HepG2 (cell line): ENCODE measurements around the gene IVD. TPM values are rescaled to one million over a fixed set of nuclear protein-coding genes. Genes with fewer than 3 reads are reported as not detected.
A peak's percentile ranks its signal among the peaks of the same experiment; 100 is the strongest.

Source experiments
- ATAC-seq: fragments of 200-7000 bp; cut with Tn5 transposase; 3 replicates; pipeline ENCODE4 v1.9.1; 2020; ENCODE audit warnings: mild to moderate bottlenecking, moderate library complexity
- BruUV-seq: library from RNA; stranded (reverse); fragments of 400-500 nt; replicated peaks from 2 replicates; lab custom pipeline; 2021; lab: Mats Ljungman, UMichigan
- CTCF ChIA-PET: fragments of 300-600 bp; formaldehyde crosslinking; extraction: SDS; loops from one replicate; lab custom pipeline; 2021; ENCODE audit warnings: low total read pairs, inconsistent platforms, low intra/inter-chr PET ratio; lab: Yijun Ruan, JAX
- POLR2A ChIA-PET: fragments of 350-600 bp; sonication (Branson Sonifier 250); formaldehyde crosslinking; loops from one replicate; lab custom pipeline; 2020; ENCODE audit warnings: antibody characterized with exemption, inconsistent platforms; lab: Yijun Ruan, JAX
- DNase-seq: peaks from one replicate; pipeline ENCODE4 v3.0.0-alpha.2; 2015; ENCODE audit warnings: low spot score
- FAIRE-seq: peaks from 3 replicates; lab custom pipeline; 2011; peaks lifted over from hg19 to GRCh38; lab: Jason Lieb, UNC
- H2AFZ ChIP-seq: one replicate; pipeline ENCODE4 v1.6.1; 2011; ENCODE audit warnings: low read length, inconsistent platforms
- H3K27ac ChIP-seq: fragments of 300-600 bp; 3 replicates; pipeline ENCODE4 v1.8.0; 2011; ENCODE audit warnings: mixed run types, mild to moderate bottlenecking, mixed read lengths, low read length, inconsistent platforms; ENCODE audit not compliant: insufficient read depth; ENCODE audit errors: extremely low read length
- H3K27me3 ChIP-seq, 2 experiments: fragments of 200-600 bp in 1 of 2; 2 replicates in 1 of 2; 3 replicates in 1 of 2; pipeline versions ENCODE4 v1.6.0 to v1.8.0; 2011; ENCODE audit warnings: low read length in 2 of 2, mild to moderate bottlenecking in 2 of 2, moderate library complexity in 2 of 2, inconsistent platforms in 1 of 2; ENCODE audit not compliant: insufficient read depth in 2 of 2, control insufficient read depth in 1 of 2
- H3K36me3 ChIP-seq, 2 experiments: fragments of 200-600 bp in 1 of 2; replicated peaks in 1 of 2; 2 replicates in 1 of 2; 3 replicates in 1 of 2; pipeline versions ENCODE4 v1.5.1 to v1.8.0; 2011; ENCODE audit warnings: low read length in 2 of 2, inconsistent platforms in 1 of 2; ENCODE audit not compliant: insufficient read depth in 2 of 2, control insufficient read depth in 1 of 2
- H3K4me1 ChIP-seq: 2 replicates; pipeline ENCODE4 v1.5.1; 2012; ENCODE audit warnings: low read length, inconsistent platforms; ENCODE audit not compliant: insufficient read depth
- H3K4me2 ChIP-seq: 2 replicates; pipeline ENCODE4 v1.6.0; 2011; ENCODE audit warnings: low read depth, low read length, inconsistent platforms
- H3K4me3 ChIP-seq, 3 experiments: fragments of 200-600 bp in 1 of 3; sonication (generic), shearing (Covaris generic) in 1 of 3; replicated peaks in 1 of 3; 2 replicates each; pipeline ENCODE4 v1.5.1; 2011 to 2016; ENCODE audit warnings: low read length in 3 of 3, inconsistent platforms in 2 of 3, low read depth in 2 of 3, mild to moderate bottlenecking in 2 of 3, control low read depth in 1 of 3, mixed read lengths in 1 of 3; ENCODE audit not compliant: insufficient read depth in 1 of 3
- H3K79me2 ChIP-seq: one replicate; pipeline ENCODE4 v1.6.1; 2011; ENCODE audit warnings: low read length, inconsistent platforms; ENCODE audit not compliant: insufficient read depth
- H3K9ac ChIP-seq: 2 replicates; pipeline ENCODE4 v1.6.0; 2011; ENCODE audit warnings: mild to moderate bottlenecking, low read depth, low read length, inconsistent platforms; ENCODE audit not compliant: insufficient read depth
- H3K9me3 ChIP-seq: 2 replicates; pipeline ENCODE4 v1.5.1; 2012; ENCODE audit warnings: mild to moderate bottlenecking, low read length
- H4K20me1 ChIP-seq: 2 replicates; pipeline ENCODE4 v1.6.0; 2011; ENCODE audit warnings: inconsistent platforms, mild to moderate bottlenecking, low read length, moderate library complexity; ENCODE audit not compliant: insufficient read depth
- ARNT2 ChIP-seq: sonication (generic); formaldehyde crosslinking; IDR thresholded peaks from 2 replicates; pipeline ENCODE4 v1.8.0; 2022; ENCODE audit warnings: mild to moderate bottlenecking, low read depth, missing genetic modification reagents, moderate library complexity
- ELF1 ChIP-seq: sonication (generic); formaldehyde crosslinking; IDR thresholded peaks from 2 replicates; pipeline ENCODE4 v1.4.0; 2020; ENCODE audit warnings: missing genetic modification reagents
- FOXP4 ChIP-seq: sonication (generic); formaldehyde crosslinking; IDR thresholded peaks from 2 replicates; pipeline ENCODE4 v1.4.0; 2020; ENCODE audit warnings: missing genetic modification reagents
- GZF1 ChIP-seq: sonication (generic); formaldehyde crosslinking; IDR thresholded peaks from 2 replicates; pipeline ENCODE4 v1.5.1; 2020; ENCODE audit warnings: mild to moderate bottlenecking, missing genetic modification reagents
- MED13 ChIP-seq: sonication (generic); formaldehyde crosslinking; IDR thresholded peaks from 2 replicates; pipeline ENCODE4 v1.5.0; 2020; ENCODE audit warnings: missing genetic modification reagents
- PPARG ChIP-seq: conservative IDR thresholded peaks from 2 replicates; pipeline ENCODE4 v1.6.1; 2016; ENCODE audit warnings: missing biosample characterization, missing genetic modification reagents
- ZNF282 ChIP-seq: fragments of 450-650 bp; IDR thresholded peaks from 2 replicates; pipeline ENCODE4 v1.6.1; 2018; ENCODE audit not compliant: partially characterized antibody
- ZNF468 ChIP-seq: sonication (generic); formaldehyde crosslinking; IDR thresholded peaks from 2 replicates; pipeline ENCODE4 v1.8.0; 2022; ENCODE audit warnings: mild to moderate bottlenecking, moderate library complexity, missing genetic modification reagents
- ZNF687 ChIP-seq: sonication (generic); formaldehyde crosslinking; IDR thresholded peaks from 2 replicates; pipeline ENCODE4 v1.5.1; 2020; ENCODE audit warnings: mild to moderate bottlenecking, missing genetic modification reagents, moderate library complexity
- ZNF704 ChIP-seq: sonication (generic); formaldehyde crosslinking; IDR thresholded peaks from 2 replicates; pipeline ENCODE4 v1.8.1; 2023; ENCODE audit warnings: mild to moderate bottlenecking, inconsistent platforms, moderate library complexity, missing genetic modification reagents, borderline replicate concordance
- WGBS: methylation state at CpG from one replicate; pipeline ENCODE4 v1.1.6; 2017; ENCODE audit warnings: low lambda C conversion rate; 5-methylcytosine and 5-hydroxymethylcytosine counted together
- in situ Hi-C: cut with HindIII; loops from 2 replicates; pipeline ENCODE4 v1.10.0; 2017; ENCODE audit warnings: low pct_unique_long_range_greater_than_20kb; ENCODE audit not compliant: extremely low pct_ligation_motif_present
- intact Hi-C: fragments of 100-400 bp; cut with micrococcal nuclease; formaldehyde crosslinking; loops from one replicate; pipeline ENCODE4 v1.10.0; 2022; ENCODE audit not compliant: unreplicated experiment
- polyA plus RNA-seq, 8 experiments: library from polyadenylated mRNA; depleted of rRNA in 3 of 8; stranded (reverse) in 7 of 8; unstranded in 1 of 8; fragments of >200 nt; fragmentation: Illumina TruSeq in 4 of 8; extraction: Trizol in 4 of 8; gene quantifications; 2 replicates each; pipeline versions ENCODE4 v1.2.1 to v1.2.3, GENCODE V29; 2011 to 2016; ENCODE audit warnings: low read depth in 4 of 8, missing spikeins in 1 of 8, mixed read lengths in 1 of 8; ENCODE audit not compliant: insufficient read depth in 1 of 8
- total RNA-seq, 5 experiments: library from RNA; depleted of rRNA; stranded (reverse); fragments of >200 nt; fragmentation: Illumina TruSeq; extraction: Trizol; gene quantifications; 2 replicates each; pipeline ENCODE4 v1.2.3, GENCODE V29; 2016; ENCODE audit warnings: low read depth in 1 of 5
- TF ChIP-seq, protein P1 (sequence below): sonication (generic); formaldehyde crosslinking; IDR thresholded peaks from 2 replicates; pipeline ENCODE4 v1.5.0; 2020; ENCODE audit warnings: missing genetic modification reagents, mild to moderate bottlenecking, borderline replicate concordance

IVD gene
- total and polyA plus RNA-seq, 2 of the 13 experiments (the other 11 are each of a cell fraction or from before 2014, with no cell fraction given): 48.0 to 53.9 TPM

- TF ChIP-seq ZNF704 (CRISPR knock-in tag) (peak; percentile 27; the same call in 1 of the 2 replicates), ELF1 (CRISPR knock-in tag) (no peak), MED13 (no peak), ARNT2 (CRISPR knock-in tag) (0 out of 2 replicates have a peak, but pooled peaks have one; percentile 20)
Observed at GRCh38 chr15:40421246-40422157, 15.9 kb downstream of the IVD start (continued).

DNA sequence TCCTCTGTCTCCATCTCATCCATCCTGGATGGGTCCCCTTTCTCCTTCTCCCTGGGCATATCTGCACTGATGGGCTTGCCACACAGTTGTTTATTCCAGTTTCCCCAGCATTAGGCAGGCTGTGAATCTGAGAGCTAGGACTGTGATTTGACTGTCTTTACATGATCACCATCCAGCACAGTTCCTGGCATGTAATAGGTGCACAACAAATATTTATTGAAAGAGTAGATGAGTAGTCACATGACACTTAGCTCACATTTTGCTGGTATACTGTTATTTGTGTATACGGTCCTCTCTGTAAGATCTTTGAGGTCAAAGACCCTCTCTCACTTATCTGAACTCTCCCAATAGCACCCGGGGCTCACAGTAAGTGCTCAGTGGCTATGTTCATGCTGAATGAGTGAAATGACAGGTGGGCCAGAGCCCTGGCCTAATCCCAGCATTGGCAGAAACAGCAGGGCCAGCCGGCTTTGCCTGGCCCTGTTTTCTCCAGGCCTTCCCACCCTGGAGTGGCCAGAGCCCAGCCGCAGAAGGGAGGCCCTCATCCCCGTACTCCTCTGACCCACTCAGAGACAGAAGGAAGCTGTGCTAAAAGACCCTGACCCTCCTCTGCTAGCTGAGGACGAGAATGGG is 19.0 kb downstream of the IVD start:
- ChIA-PET POLR2A (interaction anchor here (1.7 kb wide), 1 partner anchor 15 kb away, joined by 3 read pairs; no protein-coding TSS in a partner anchor), CTCF (no interaction called here)
- H3K4me1 ChIP-seq: peaks cover 10% of the 10 kb centered on the region
- 26% methylated on average over 4 of the region's 6 CpGs for WGBS
- H3K4me3 ChIP-seq: no peak overlapping the region
- H3K27me3 ChIP-seq: no peaks in the 10 kb centered on the region; a peak in 2 of 5 replicates
- no peaks in the 10 kb centered on the region for H3K9me3 ChIP-seq
- in situ Hi-C loops (loop anchor here (5.0 kb wide), 1 partner anchor 77 kb away; no protein-coding TSS in a partner anchor), intact Hi-C loops (loop anchor here (5.0 kb wide), 1 partner anchor 102 kb away; the partner anchor contains the start of gene INAFM2)
- no peak overlapping the region for H3K9ac ChIP-seq
- no peaks in the 10 kb centered on the region for H3K79me2 ChIP-seq
- H3K36me3 ChIP-seq: no peaks in the 10 kb centered on the region
- H3K4me2 ChIP-seq: no peak overlapping the region
- ATAC-seq (no peak), FAIRE-seq (no peak), DNase-seq (no peak)
- H3K27ac ChIP-seq: no peak overlapping the region
- no peaks in the 10 kb centered on the region for H4K20me1 ChIP-seq
- H2AFZ ChIP-seq: no peak overlapping the region
- BruUV-seq: no TSS peak
- TF ChIP-seq FOXP4 (no peak), PPARG (CRISPR knock-in tag) (no peak), ZNF468 (no peak), ZNF687 (CRISPR knock-in tag) (no peak), GZF1 (CRISPR knock-in tag) (no peak), ZNF282 (no peak)
- TF ChIP-seq, protein P1, sequence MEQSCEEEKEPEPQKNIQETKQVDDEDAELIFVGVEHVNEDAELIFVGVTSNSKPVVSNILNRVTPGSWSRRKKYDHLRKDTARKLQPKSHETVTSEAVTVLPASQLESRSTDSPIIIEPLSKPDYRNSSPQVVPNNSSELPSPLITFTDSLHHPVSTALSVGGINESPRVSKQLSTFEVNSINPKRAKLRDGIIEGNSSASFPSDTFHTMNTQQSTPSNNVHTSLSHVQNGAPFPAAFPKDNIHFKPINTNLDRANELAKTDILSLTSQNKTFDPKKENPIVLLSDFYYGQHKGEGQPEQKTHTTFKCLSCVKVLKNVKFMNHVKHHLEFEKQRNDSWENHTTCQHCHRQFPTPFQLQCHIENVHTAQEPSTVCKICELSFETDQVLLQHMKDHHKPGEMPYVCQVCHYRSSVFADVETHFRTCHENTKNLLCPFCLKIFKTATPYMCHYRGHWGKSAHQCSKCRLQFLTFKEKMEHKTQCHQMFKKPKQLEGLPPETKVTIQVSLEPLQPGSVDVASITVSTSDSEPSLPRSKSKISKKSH (CRISPR knock-in tag): no peak
